Measurements from ENCODE around the gene SRGAP3.

- no peak for TF ChIP-seq TAF1 (IDR thresholded peaks at IDR 0.05; ENCODE audit: low read depth)
- no peak for TF ChIP-seq MAX (IDR thresholded peaks at IDR 0.05)
- no peak for TF ChIP-seq YY1 (IDR thresholded peaks at IDR 0.05; ENCODE audit: low read depth)
- TF ChIP-seq CREB1 (IDR thresholded peaks at IDR 0.05; ENCODE audit: low read depth), result no peak
- TF ChIP-seq USF1 (IDR thresholded peaks at IDR 0.05), result no peak
- no peak for TF ChIP-seq CEBPB (IDR thresholded peaks at IDR 0.05)
- no peak for TF ChIP-seq RAD21 (IDR thresholded peaks at IDR 0.05; ENCODE audit: low read depth)
- no peak for TF ChIP-seq EP300 (IDR thresholded peaks at IDR 0.05; ENCODE audit: borderline replicate concordance)
Measured at GRCh38 chr3:9022305-9023225, 226.9 kb downstream of the SRGAP3 start.
